Liver (tissue), 9 donors: ENCODE results near the gene NOS1. TPM values are rescaled to one million over a fixed set of nuclear protein-coding genes. Genes with fewer than 3 reads are reported as not detected.

Source experiments
- DNase-seq: peaks from one replicate; pipeline ENCODE4 v3.0.0-alpha.2; 2017; ENCODE audit warnings: low spot score
- H3K27ac ChIP-seq, 2 donors: one replicate each; pipeline ENCODE4 v1.7.0; 2013; ENCODE audit warnings: inconsistent platforms in 2 of 2, low read length in 2 of 2, control low read depth in 1 of 2, low read depth in 1 of 2, mild to moderate bottlenecking in 1 of 2
- H3K27me3 ChIP-seq, 4 donors: one replicate each; pipeline versions ENCODE4 v1.6.1 to v1.7.0; 2013; ENCODE audit warnings: low read length in 3 of 4, inconsistent platforms in 1 of 4, mild to moderate bottlenecking in 1 of 4, moderate library complexity in 1 of 4; ENCODE audit not compliant: control insufficient read depth in 4 of 4, insufficient read depth in 4 of 4
- H3K36me3 ChIP-seq, 4 donors: one replicate each; pipeline versions ENCODE4 v1.6.1 to v1.7.0; 2013; ENCODE audit warnings: low read length in 3 of 4, mild to moderate bottlenecking in 3 of 4, low read depth in 1 of 4, moderate library complexity in 1 of 4; ENCODE audit not compliant: control insufficient read depth in 4 of 4, insufficient read depth in 3 of 4
- H3K4me1 ChIP-seq, 4 donors: one replicate each; pipeline versions ENCODE4 v1.6.1 to v1.7.0; 2013; ENCODE audit warnings: low read length in 3 of 4, mild to moderate bottlenecking in 3 of 4, moderate library complexity in 1 of 4; ENCODE audit not compliant: control insufficient read depth in 4 of 4, insufficient read depth in 4 of 4
- H3K4me3 ChIP-seq, 3 donors: one replicate each; pipeline versions ENCODE4 v1.6.1 to v1.7.0; 2013; ENCODE audit warnings: low read length in 3 of 3, control low read depth in 1 of 3, low read depth in 1 of 3, mild to moderate bottlenecking in 1 of 3
- H3K9ac ChIP-seq, 2 donors: one replicate each; pipeline ENCODE4 v1.7.0; 2013; ENCODE audit warnings: low read length in 2 of 2, mild to moderate bottlenecking in 2 of 2, moderate library complexity in 2 of 2, control low read depth in 1 of 2, low read depth in 1 of 2
- H3K9me3 ChIP-seq, 4 donors: one replicate each; pipeline versions ENCODE4 v1.6.1 to v1.7.0; 2013; ENCODE audit warnings: low read length in 3 of 4; ENCODE audit not compliant: control insufficient read depth in 4 of 4
- EGR1 ChIP-seq, 2 donors: IDR thresholded peaks; 2 replicates each; pipeline ENCODE4 v1.6.1; 2016 to 2018; ENCODE audit warnings: antibody characterized with exemption in 2 of 2, low read depth in 2 of 2
- FOXA1 ChIP-seq: IDR thresholded peaks from 2 replicates; pipeline ENCODE4 v1.6.1; 2016; ENCODE audit warnings: antibody characterized with exemption
- FOXA2 ChIP-seq: IDR thresholded peaks from 2 replicates; pipeline ENCODE4 v1.6.1; 2016; ENCODE audit warnings: antibody characterized with exemption
- GABPA ChIP-seq, 2 donors: IDR thresholded peaks in 1 of 2; conservative IDR thresholded peaks in 1 of 2; 2 replicates each; pipeline ENCODE4 v1.6.1; 2016; ENCODE audit warnings: antibody characterized with exemption in 2 of 2, mild to moderate bottlenecking in 1 of 2, moderate library complexity in 1 of 2
- HNF4A ChIP-seq, 2 donors: conservative IDR thresholded peaks; 2 replicates each; pipeline ENCODE4 v1.6.1; 2016; ENCODE audit warnings: antibody characterized with exemption in 2 of 2, mild to moderate bottlenecking in 2 of 2
- HNF4G ChIP-seq: IDR thresholded peaks from 2 replicates; pipeline ENCODE4 v1.6.1; 2016; ENCODE audit warnings: antibody characterized with exemption
- JUND ChIP-seq, 2 donors: IDR thresholded peaks; 2 replicates each; pipeline ENCODE4 v1.6.1; 2016; ENCODE audit warnings: antibody characterized with exemption in 2 of 2
- NR2F2 ChIP-seq: IDR thresholded peaks from 2 replicates; pipeline ENCODE4 v1.6.1; 2016; ENCODE audit warnings: antibody characterized with exemption
- RAD21 ChIP-seq, 2 donors: IDR thresholded peaks; 2 replicates each; pipeline ENCODE4 v1.6.1; 2016; ENCODE audit warnings: antibody characterized with exemption in 2 of 2, mild to moderate bottlenecking in 2 of 2
- REST ChIP-seq: IDR thresholded peaks from 2 replicates; pipeline ENCODE4 v1.6.1; 2016; ENCODE audit warnings: antibody characterized with exemption, mild to moderate bottlenecking
- RXRA ChIP-seq, 2 donors: IDR thresholded peaks; 2 replicates each; pipeline ENCODE4 v1.6.1; 2017 to 2018; ENCODE audit warnings: antibody characterized with exemption in 2 of 2, mild to moderate bottlenecking in 1 of 2
- SP1 ChIP-seq: IDR thresholded peaks from 2 replicates; pipeline ENCODE4 v1.6.1; 2018; ENCODE audit warnings: antibody characterized with exemption, mild to moderate bottlenecking
- TAF1 ChIP-seq: conservative IDR thresholded peaks from 2 replicates; pipeline ENCODE4 v1.6.1; 2016; ENCODE audit warnings: antibody characterized with exemption, mild to moderate bottlenecking
- YY1 ChIP-seq: IDR thresholded peaks from 2 replicates; pipeline ENCODE4 v1.6.1; 2016; ENCODE audit warnings: antibody characterized with exemption, mild to moderate bottlenecking
- WGBS: extraction: QIAGEN DNeasy Blood & Tissue Kit; methylation state at CpG from one replicate; pipeline ENCODE4 v1.1.7; 2013; 5-methylcytosine and 5-hydroxymethylcytosine counted together
- polyA plus RNA-seq, 2 donors: library from polyadenylated mRNA; stranded (reverse) in 1 of 2; unstranded in 1 of 2; fragments of 200-250 nt in 1 of 2; fragments of >200 nt in 1 of 2; fragmentation: Nextera tagmentation in 1 of 2; extraction: Ambion mirVana in 1 of 2; gene quantifications; one replicate each; pipeline versions ENCODE4 v1.2.1 to v1.2.3, GENCODE V29; 2013 to 2015
- total RNA-seq, 2 donors: library from RNA; depleted of rRNA; stranded (reverse); fragments of >200 nt; gene quantifications; one replicate each; pipeline ENCODE4 v1.2.3, GENCODE V29; 2014
- TF ChIP-seq, protein P1 (sequence below): IDR thresholded peaks from 2 replicates; pipeline ENCODE4 v1.6.1; 2016; ENCODE audit warnings: antibody characterized with exemption
- TF ChIP-seq, protein P2 (sequence below): IDR thresholded peaks from 2 replicates; pipeline ENCODE4 v1.6.1; 2016; ENCODE audit warnings: antibody characterized with exemption
- TF ChIP-seq, protein P3 (sequence below): IDR thresholded peaks from 2 replicates; pipeline ENCODE4 v1.6.1; 2016; ENCODE audit warnings: antibody characterized with exemption
- TF ChIP-seq, protein P4 (sequence below): fragments of 150-350 bp; IDR thresholded peaks from 2 replicates; pipeline ENCODE4 v1.5.1; 2017; ENCODE audit warnings: improper control_type of control experiment, low read depth, low read length; ENCODE audit not compliant: missing input control
- donor health status: healthy.
- donor health status: healthy.
- donor health status: healthy.
- donor health status: healthy.
- donor health status: healthy.

Gene NOS1
- total and polyA plus RNA-seq, 4 donors: under 0.01 to 0.08 (median 0.01) TPM; not detected in 1

DNA sequence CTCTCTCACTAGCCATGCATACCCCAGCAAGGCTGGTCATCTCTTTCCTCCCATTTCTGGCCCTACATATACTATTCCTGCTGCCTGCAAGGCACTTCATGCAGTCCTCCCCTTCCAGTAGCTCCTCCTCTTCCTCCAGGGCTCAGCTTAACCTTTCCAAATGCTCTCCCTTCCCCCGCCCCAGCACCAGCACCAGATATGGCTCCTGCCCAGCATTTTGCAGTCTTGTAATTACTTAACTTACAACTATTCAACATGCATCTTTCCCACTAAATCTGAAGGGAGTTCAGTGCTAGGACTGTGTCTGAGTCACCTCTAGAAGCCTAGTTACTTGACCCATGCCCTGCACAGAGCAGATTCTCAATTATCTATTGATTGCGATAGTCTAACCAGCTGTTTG is 169.4 kb downstream of the NOS1 start (continued):
- TF ChIP-seq FOXA1: no peak

- TF ChIP-seq NR2F2 (no peak), FOXA2 (no peak), SP1 (peak; percentile 18), RXRA (IDR thresholded peaks at IDR 0.05) (no peak), TAF1 (peak; percentile 18), YY1 (peak; percentile 95), EGR1 (IDR thresholded peaks at IDR 0.05; ENCODE audit: low read depth in 2 of 2) (no peak), JUND (IDR thresholded peaks at IDR 0.05) (no peak), HNF4A (conservative IDR thresholded peaks at IDR 0.05) (no peak), RAD21 (IDR thresholded peaks at IDR 0.05) (peak in 1 of 2 donors; percentile 15), GABPA (IDR thresholded peaks at IDR 0.05 in 1 of 2, conservative IDR thresholded peaks at IDR 0.05 in 1 of 2) (no peak), REST (peak; percentile 28), HNF4G (no peak), FOXA1 (no peak)
- TF ChIP-seq, protein P1, sequence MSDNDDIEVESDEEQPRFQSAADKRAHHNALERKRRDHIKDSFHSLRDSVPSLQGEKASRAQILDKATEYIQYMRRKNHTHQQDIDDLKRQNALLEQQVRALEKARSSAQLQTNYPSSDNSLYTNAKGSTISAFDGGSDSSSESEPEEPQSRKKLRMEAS: no peak
- TF ChIP-seq, protein P2, sequence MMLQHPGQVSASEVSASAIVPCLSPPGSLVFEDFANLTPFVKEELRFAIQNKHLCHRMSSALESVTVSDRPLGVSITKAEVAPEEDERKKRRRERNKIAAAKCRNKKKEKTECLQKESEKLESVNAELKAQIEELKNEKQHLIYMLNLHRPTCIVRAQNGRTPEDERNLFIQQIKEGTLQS: no peak
- TF ChIP-seq, protein P3, sequence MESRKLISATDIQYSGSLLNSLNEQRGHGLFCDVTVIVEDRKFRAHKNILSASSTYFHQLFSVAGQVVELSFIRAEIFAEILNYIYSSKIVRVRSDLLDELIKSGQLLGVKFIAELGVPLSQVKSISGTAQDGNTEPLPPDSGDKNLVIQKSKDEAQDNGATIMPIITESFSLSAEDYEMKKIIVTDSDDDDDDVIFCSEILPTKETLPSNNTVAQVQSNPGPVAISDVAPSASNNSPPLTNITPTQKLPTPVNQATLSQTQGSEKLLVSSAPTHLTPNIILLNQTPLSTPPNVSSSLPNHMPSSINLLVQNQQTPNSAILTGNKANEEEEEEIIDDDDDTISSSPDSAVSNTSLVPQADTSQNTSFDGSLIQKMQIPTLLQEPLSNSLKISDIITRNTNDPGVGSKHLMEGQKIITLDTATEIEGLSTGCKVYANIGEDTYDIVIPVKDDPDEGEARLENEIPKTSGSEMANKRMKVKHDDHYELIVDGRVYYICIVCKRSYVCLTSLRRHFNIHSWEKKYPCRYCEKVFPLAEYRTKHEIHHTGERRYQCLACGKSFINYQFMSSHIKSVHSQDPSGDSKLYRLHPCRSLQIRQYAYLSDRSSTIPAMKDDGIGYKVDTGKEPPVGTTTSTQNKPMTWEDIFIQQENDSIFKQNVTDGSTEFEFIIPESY: no peak
- TF ChIP-seq, protein P4, sequence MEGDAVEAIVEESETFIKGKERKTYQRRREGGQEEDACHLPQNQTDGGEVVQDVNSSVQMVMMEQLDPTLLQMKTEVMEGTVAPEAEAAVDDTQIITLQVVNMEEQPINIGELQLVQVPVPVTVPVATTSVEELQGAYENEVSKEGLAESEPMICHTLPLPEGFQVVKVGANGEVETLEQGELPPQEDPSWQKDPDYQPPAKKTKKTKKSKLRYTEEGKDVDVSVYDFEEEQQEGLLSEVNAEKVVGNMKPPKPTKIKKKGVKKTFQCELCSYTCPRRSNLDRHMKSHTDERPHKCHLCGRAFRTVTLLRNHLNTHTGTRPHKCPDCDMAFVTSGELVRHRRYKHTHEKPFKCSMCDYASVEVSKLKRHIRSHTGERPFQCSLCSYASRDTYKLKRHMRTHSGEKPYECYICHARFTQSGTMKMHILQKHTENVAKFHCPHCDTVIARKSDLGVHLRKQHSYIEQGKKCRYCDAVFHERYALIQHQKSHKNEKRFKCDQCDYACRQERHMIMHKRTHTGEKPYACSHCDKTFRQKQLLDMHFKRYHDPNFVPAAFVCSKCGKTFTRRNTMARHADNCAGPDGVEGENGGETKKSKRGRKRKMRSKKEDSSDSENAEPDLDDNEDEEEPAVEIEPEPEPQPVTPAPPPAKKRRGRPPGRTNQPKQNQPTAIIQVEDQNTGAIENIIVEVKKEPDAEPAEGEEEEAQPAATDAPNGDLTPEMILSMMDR: no peak
- H3K4me3 ChIP-seq: peak within 1 kb of the TSS; percentile 87 to 97 (median 93)
- peak; percentile 91 for DNase-seq
- H3K4me1 ChIP-seq: peaks cover 5 to 24% (median 14%) of the 10 kb centered on the region in 4 donors
- H3K27me3 ChIP-seq: no peaks in the 10 kb centered on the region
- no peaks in the 10 kb centered on the region for H3K9me3 ChIP-seq
- peak within 1 kb of the TSS; percentile 76 to 82 for H3K27ac ChIP-seq
- H3K9ac ChIP-seq: peak within 1 kb of the TSS; percentile 1 to 65
- 3% methylated on average over 59 of the region's 59 CpGs for WGBS
- peaks cover 0 to 7% (median 2%) of the 10 kb centered on the region in 4 donors for H3K36me3 ChIP-seq
Observed at GRCh38 chr12:117190210-117190781, 171.1 kb downstream of the NOS1 start, which contains the start of gene FBXO21. Gene FBXO21, minus strand, starts transcription at chr12:117190470. Its CDS starts 14 bp downstream, at chr12:117190456.
